Breast epithelium (tissue), 4 donors: ENCODE results near the gene PLOD2. TPM values are rescaled to one million over a fixed set of nuclear protein-coding genes. Genes with fewer than 3 reads are reported as not detected.

Source experiments
- DNase-seq, 2 donors: peaks; one replicate each; pipeline ENCODE4 v3.0.0-alpha.2; 2019; ENCODE audit warnings: low spot score in 2 of 2
- H3K27ac ChIP-seq, 2 donors: fragments of 200-600 bp; sonication (generic) in 1 of 2; one replicate each; pipeline ENCODE4 v1.5.1; 2016 to 2019; ENCODE audit warnings: mild to moderate bottlenecking in 1 of 2
- H3K27me3 ChIP-seq, 2 donors: fragments of 200-600 bp; sonication (generic) in 1 of 2; one replicate each; pipeline versions ENCODE4 v1.5.1 to v1.6.0; 2017 to 2019; ENCODE audit warnings: control low read depth in 1 of 2, mild to moderate bottlenecking in 1 of 2
- H3K36me3 ChIP-seq: fragments of 200-600 bp; one replicate; pipeline ENCODE4 v1.5.1; 2019
- H3K4me1 ChIP-seq, 2 donors: fragments of 200-600 bp; sonication (generic); one replicate each; pipeline ENCODE4 v1.5.1; 2016 to 2019; ENCODE audit warnings: control low read depth in 1 of 2
- H3K4me3 ChIP-seq, 3 donors: fragments of 200-600 bp; sonication (generic); 1 replicate in 2 of 3; 2 replicates in 1 of 3; pipeline ENCODE4 v1.5.1; 2016 to 2019; ENCODE audit warnings: mild to moderate bottlenecking in 3 of 3, moderate library complexity in 2 of 3
- H3K9me3 ChIP-seq, 2 donors: fragments of 200-600 bp; sonication (generic) in 1 of 2; one replicate each; pipeline ENCODE4 v1.5.1; 2016 to 2019; ENCODE audit warnings: control low read depth in 1 of 2
- CTCF ChIP-seq, 3 donors: fragments of 450-650 bp; IDR thresholded peaks; one replicate each; pipeline ENCODE4 v1.5.1; 2016 to 2017; ENCODE audit warnings: antibody characterized with exemption in 3 of 3, mild to moderate bottlenecking in 3 of 3, moderate library complexity in 3 of 3
- POLR2A ChIP-seq: fragments of 450-650 bp; IDR thresholded peaks from one replicate; pipeline ENCODE4 v1.6.1; 2016; ENCODE audit warnings: antibody characterized with exemption, mild to moderate bottlenecking, moderate library complexity
- POLR2AphosphoS5 ChIP-seq, 3 donors: sonication (generic); formaldehyde crosslinking; IDR thresholded peaks; one replicate each; pipeline ENCODE4 v1.6.1; 2017; ENCODE audit warnings: antibody characterized with exemption in 3 of 3
- intact Hi-C: fragments of 100-400 bp; cut with DNase I; formaldehyde crosslinking; loops from one replicate; pipeline ENCODE4 v1.15.1; 2023; ENCODE audit warnings: low total_unique reads
- total RNA-seq, 3 donors: library from RNA; depleted of rRNA; stranded (reverse); fragments of >200 nt; gene quantifications; one replicate each; pipeline ENCODE4 v1.1.0, GENCODE V29; 2016

Gene PLOD2
- total RNA-seq, 3 donors from 2014 or later: 33.2 to 71.5 (median 35.7) TPM

GRCh38 chr3:146072824-146073223, 88.2 kb downstream of the PLOD2 start:
- no peak for DNase-seq
- TF ChIP-seq POLR2A (no peak), CTCF (IDR thresholded peaks at IDR 0.05) (no peak), POLR2AphosphoS5 (IDR thresholded peaks at IDR 0.05) (no peak)
- Histone ChIP-seq H3K4me1 (no peaks in the 10 kb centered on the region), H3K27me3 (no peaks in the 10 kb centered on the region), H3K4me3 (no peak overlapping the region), H3K9me3 (no peaks in the 10 kb centered on the region), H3K36me3 (no peaks in the 10 kb centered on the region), H3K27ac (no peak overlapping the region)
- intact Hi-C loops: no loop called here

GRCh38 chr3:146072061-146072460, 88.9 kb downstream of the PLOD2 start:
- no peak overlapping the region for H3K27ac ChIP-seq
- no peak for DNase-seq
- H3K27me3 ChIP-seq: no peaks in the 10 kb centered on the region
- TF ChIP-seq POLR2A (no peak), CTCF (IDR thresholded peaks at IDR 0.05) (no peak), POLR2AphosphoS5 (IDR thresholded peaks at IDR 0.05) (no peak)
- H3K4me3 ChIP-seq: no peak overlapping the region
- no peaks in the 10 kb centered on the region for H3K4me1 ChIP-seq
- H3K36me3 ChIP-seq: no peaks in the 10 kb centered on the region
- intact Hi-C loops: no loop called here
- H3K9me3 ChIP-seq: no peaks in the 10 kb centered on the region

- Histone ChIP-seq H3K36me3 (no peaks in the 10 kb centered on the region), H3K4me1 (no peaks in the 10 kb centered on the region), H3K27ac (no peak overlapping the region), H3K27me3 (no peaks in the 10 kb centered on the region), H3K9me3 (no peaks in the 10 kb centered on the region), H3K4me3 (no peak overlapping the region)
- TF ChIP-seq POLR2AphosphoS5 (IDR thresholded peaks at IDR 0.05) (no peak), CTCF (IDR thresholded peaks at IDR 0.05) (no peak), POLR2A (no peak)
- no peak for DNase-seq
- intact Hi-C loops: no loop called here
These were observed 89.4 kb downstream of the PLOD2 start for GRCh38 chr3:146071632-146072031.

GRCh38 chr3:146067048-146067447, 93.9 kb downstream of the PLOD2 start:
- intact Hi-C loops: loop anchor here (5.0 kb wide), 1 partner anchor 120 kb away; no protein-coding TSS in a partner anchor
- no peak for DNase-seq
- H3K9me3 ChIP-seq: no peaks in the 10 kb centered on the region
- no peaks in the 10 kb centered on the region for H3K36me3 ChIP-seq
- no peaks in the 10 kb centered on the region for H3K27me3 ChIP-seq
- no peak overlapping the region for H3K27ac ChIP-seq
- H3K4me3 ChIP-seq: no peak overlapping the region
- no peak for TF ChIP-seq POLR2AphosphoS5 (IDR thresholded peaks at IDR 0.05)
- no peak for TF ChIP-seq POLR2A
- no peak for TF ChIP-seq CTCF (IDR thresholded peaks at IDR 0.05)
- H3K4me1 ChIP-seq: no peaks in the 10 kb centered on the region

- Histone ChIP-seq H3K27ac (no peak overlapping the region), H3K4me3 (no peak overlapping the region), H3K4me1 (no peaks in the 10 kb centered on the region), H3K36me3 (no peaks in the 10 kb centered on the region), H3K9me3 (no peaks in the 10 kb centered on the region), H3K27me3 (no peaks in the 10 kb centered on the region)
- TF ChIP-seq CTCF (IDR thresholded peaks at IDR 0.05) (peak; percentile 58 to 73 (median 70)), POLR2A (no peak)
- no peak for DNase-seq
- intact Hi-C loops: loop anchor here (5.0 kb wide), 1 partner anchor 122 kb away; no protein-coding TSS in a partner anchor
These were observed 95.4 kb downstream of the PLOD2 start for GRCh38 chr3:146065573-146066006.
